ENCODE results near the gene DNAJC27.
"Not testable (repeated sequence)": the region's sequence is repeated elsewhere in the genome, so short reads cannot be mapped to it uniquely, and the experiment has no call there.

Gene DNAJC27

DNA sequence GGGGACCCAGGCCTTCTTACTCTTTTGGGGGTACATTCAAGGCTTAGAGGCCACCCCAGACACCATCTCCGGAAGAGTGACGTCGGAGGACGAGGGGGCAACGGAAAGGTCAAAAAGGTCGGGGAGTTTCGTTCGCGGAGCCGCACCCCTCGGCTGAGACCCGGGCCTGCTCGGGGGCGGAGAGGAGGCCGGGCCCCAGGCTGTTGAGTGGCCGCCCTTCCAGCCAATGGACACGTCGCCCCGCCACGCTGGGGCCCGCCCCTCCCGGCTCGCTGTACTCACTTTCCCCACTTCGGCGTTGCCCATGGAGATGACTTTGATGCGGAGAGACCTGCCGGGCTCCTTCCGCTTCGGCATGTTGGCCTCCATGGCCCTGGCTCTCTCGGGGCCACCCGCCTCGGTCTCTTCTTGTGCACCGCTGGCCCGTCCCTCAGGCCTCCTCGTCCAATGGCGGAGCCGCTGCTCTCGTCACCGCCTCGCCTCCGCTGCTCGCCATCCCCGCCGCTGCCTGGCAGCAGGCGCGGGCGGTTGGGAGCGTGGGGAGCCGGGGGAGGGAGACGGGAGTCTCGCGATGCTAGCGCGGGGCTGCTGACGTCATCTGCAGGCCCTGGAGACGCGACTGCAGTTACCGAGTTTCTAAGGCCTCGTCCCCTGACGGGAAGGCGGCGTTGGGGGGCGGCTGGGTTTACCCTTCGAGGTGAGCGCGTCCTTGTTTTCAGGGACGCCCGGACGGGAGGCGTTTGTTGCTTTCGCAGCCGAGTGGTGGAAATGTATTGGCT, at the start of gene DNAJC27:
Gene DNAJC27 (minus strand): TSS at position 420 of the 779 bp plus-strand sequence. CDS start 51 bp downstream, at position 369.
- DNase-seq (ENCODE audit: low read depth), result peak; percentile 97

DNA sequence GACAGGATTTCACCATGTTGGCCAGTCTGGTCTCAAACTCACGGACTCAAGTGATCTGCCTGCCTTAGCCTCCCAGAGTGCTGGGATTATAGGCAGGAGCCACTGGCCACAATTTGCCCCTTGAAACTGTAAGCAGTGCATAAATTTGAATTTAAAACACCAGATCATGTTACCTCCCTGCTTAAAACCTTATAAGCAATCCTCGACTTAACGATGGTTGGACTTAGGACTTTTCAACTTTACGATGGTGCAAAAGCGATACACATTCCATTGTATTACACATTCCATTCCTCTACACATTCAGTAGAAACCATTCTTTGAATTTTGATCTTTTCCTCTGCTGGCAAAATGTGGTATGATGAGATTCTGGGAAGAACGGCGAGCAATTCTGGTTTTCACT, 46.9 kb upstream of the DNAJC27 start:
- DNase-seq (ENCODE audit: low read depth), result no peak

DNA sequence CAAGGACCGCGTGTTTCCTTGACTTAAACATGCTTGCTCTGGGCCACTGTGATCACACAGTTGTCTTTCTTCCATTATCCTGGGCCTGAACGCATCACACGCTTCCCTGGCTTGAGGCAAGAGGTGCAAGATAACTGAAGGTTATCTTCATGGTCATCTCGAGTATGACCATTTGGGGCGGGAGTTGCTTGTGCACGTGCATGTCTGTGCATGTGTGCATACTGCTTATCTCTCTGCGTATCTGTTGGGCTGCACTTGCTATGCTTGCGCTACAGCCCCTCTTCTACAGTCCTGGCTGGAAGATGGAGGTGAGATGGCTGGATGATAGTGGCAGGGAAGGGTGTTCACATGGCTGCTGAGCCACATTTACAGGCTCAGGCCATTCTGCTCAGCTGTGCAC, 42.9 kb upstream of the DNAJC27 start:
- no peak for DNase-seq (ENCODE audit: low read depth)

DNA sequence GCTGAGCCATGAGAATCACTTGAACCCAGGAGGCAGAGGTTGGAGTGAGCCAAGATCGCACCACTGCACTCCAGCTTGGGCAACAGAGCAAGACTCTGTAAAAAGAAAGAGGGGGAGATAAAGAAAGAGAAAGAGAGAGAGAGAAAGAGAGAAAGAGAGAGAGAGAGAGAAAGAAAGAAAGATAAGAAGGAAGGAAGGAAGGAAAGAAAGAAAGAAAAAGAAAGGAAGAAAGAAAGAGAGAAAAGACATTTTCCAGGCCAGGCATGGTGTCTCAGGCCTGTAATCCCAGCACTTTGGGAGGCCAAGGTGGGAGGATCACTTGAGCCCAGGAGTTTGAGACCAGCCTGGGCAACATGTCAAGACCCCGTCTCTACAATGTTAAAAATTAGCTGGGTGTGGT, 39.6 kb upstream of the DNAJC27 start:
- DNase-seq (ENCODE audit: low read depth), result not testable (repeated sequence)

DNA sequence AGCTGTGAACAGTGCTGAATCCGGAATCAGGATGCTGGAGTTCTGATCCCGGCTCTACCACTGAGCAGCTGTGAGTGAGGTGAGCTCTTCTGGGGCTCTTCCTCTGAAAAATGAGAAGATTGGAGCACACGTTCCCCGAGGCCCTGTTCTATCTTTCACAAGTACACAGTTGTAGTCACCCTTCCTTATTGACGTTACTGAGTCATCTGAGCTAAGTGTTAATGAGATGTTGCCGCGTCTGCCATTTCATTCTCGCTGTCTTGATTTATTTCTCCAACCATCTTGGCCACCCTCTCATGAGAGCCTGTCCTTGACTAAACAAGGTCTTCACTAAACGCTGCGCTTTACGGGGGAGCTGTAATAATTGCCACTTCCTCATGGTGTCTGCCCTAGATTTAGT, 38.2 kb upstream of the DNAJC27 start:
- no peak for DNase-seq (ENCODE audit: low read depth)

DNA sequence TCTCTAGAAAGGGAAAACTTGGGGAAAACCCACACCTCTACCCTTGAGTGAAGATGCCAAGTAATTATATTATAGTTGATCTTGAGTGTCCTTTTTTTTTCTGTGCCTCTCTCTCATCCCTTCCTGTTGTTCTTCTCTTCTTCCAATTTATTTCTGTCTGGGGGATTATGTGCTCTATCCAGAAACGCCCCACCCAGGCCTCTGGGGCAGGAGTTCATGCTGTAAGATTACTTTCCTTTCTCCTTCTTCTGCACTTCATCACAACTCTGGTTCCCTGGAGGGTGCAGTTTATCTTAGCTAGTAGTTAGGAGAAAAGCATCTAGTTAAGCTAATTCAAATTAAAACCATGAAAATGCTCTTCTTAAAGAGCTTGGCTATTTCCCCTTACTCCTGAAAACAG, 30.3 kb upstream of the DNAJC27 start:
- DNase-seq (ENCODE audit: low read depth), result no peak

DNA sequence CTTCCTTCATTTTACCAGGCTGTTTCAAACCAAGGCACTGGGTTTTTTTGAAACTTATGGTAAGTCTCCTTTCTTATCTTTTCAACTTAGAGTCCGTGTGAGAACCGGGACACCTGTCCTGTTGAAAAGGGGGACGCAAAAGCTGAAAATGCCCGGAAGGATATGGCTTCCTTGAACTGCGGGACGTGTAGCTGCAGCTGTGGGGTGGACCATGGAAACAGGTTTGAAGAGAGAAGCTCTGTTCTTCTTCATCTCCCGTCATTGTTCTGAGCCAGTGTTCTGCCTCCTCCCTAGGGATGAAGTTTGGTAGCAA, 29.5 kb upstream of the DNAJC27 start:
- no peak for DNase-seq (ENCODE audit: low read depth)

DNA sequence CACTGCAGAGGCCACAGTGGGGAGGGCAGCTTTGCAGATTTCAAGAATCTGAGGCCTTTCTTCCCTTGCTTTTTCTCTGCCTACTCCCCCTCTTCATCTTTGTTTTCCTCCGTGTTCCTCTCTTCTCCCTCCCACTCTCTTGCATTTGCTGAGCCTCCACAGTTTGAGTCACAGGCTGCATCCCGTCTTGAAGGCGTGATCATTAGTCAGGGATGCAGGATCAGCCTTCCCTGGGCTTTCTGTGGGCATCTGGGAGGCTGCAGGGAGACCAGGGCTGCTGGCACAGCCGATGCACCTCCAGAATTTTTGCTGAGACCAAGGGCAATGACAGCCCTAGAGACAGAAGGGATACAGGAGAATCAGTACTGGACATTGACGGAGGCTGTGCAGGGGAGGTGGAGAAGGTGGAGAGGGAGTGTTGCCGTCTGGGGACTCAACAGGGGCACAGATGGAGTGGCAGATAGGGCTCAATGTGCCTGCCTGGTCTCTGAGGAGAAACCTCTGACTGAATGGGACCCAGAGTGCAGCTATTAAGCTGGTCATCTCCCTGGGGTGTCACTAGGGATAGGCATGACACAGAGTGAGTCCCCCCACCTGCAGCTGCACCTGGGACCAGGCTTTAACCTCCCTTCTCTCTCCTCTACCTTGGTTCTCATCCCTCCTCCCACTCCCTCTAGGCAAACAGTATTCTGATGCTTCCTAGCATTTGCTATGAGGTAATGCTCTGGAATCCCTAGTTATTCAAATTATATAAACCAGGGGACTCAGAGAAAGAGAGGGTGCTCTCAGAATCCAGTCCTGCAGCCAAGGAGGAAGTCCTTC, 29.0 kb upstream of the DNAJC27 start:
- DNase-seq (ENCODE audit: low read depth), result no peak

DNA sequence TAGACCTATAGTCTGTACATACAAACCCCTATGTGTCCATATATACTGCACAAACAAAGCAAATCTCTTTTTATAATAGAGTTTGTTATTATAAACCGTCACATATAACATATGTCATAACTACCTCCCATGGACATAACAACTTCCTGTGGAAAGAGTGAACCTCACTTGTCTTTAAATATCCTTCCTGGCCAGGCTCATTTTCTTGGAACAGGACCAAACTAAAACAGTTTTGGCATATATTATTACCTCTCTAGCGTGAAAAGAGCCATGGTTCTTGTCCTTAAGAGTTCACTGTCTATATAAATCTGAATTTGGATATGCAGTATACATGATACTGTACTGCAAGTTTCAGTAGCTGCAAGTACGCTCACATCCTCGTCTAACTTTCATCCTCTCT, 28.3 kb upstream of the DNAJC27 start:
- DNase-seq (ENCODE audit: low read depth), result no peak

DNA sequence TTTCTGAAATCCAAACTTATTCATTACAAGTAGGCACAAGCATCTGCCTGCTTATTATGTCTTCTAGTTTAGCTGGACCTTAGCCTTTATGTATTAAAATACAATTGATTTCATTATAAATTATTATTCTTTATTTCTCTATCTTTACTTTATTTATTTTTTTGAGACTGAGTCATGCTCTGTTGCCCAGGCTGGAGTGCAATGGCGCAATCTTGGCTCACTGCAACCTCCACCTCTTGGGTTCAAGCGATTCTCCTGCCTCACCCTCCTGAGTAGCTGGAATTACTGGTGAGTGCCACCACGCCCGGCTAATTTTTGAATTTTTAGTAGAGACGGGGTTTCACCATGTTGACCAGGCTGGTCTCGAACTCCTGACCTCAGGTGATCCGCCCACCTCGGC, 27.3 kb upstream of the DNAJC27 start:
- DNase-seq (ENCODE audit: low read depth), result not testable (repeated sequence)

DNA sequence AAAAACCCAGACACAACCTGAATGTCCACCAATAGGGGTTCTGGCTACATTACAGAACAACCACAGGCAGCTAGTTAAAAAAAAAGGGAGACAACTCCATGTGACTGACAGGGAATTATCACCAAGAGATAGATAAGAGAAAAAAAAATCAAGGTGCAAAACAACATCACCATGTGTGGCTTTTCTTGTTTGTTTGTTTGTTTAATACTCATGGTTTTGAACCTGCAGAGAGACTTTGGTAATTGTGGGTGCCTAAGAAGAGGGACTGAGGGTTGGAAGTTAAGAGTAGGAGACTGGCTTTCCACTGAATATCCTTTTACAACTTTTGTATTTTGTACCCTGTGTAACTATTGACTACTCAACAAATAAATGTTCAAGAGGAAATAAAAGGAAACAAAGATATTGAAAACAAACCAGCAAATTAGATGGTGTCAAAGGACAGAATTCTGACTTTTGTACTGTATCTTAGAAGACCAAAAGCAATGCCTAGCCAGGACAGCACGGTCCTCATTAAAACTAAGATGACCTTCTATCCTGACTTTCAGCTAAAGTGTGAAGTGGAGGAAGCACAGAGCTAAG, 22.5 kb upstream of the DNAJC27 start:
- DNase-seq (ENCODE audit: low read depth), result no peak

DNA sequence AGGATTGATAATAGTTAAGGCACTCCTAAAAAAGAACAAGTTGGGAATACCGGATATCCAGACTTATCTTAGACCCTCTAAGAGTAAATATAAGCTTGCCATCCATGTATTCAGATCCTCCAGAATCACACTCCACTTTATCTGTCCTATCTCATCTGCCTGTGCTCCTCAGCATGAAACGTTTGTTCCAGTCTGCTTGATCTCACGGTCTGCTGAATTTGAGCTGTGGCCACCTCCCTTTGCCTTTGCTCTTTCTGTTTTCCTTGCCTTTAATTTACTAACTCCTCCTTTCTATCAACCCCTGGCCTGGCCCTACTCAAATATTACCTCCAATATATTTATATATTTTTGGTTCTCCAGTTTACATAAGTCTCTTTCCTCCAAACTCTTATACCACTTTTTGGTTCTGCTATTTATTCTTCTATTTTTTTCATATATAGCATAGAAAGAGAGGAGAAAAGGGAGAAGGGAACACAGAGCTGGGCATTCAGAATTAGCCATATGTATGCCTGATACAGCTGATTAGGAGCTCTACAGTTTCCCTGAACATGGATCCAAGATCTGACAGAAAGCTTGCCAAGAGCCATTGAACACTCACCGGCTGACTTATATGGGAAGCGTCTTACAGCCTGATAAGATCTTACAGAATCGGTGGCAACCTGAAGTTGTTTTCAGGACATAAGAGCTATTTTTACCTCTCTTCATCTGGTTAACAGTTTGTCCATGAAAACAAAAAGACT, 21.8 kb upstream of the DNAJC27 start:
- no peak for DNase-seq (ENCODE audit: low read depth)

DNA sequence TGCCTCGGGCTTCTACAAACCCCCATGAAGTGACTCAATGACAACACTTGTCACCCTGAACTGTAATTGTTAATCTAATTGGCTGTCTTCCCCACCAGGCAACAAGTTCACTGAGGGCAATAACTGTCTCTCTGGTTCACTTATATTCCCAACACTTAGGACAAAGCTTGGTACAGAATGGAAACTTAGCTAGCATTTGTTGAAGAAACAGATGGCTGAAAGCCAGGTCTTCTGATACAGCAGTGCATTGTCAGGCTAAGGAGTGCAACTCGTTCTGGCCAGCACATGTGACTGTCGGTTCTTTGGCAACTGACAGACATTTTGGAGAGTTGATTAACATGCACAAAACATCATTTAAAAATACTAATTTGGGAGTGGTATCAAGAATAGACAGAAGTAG, 14.6 kb upstream of the DNAJC27 start:
- no peak for DNase-seq (ENCODE audit: low read depth)

DNA sequence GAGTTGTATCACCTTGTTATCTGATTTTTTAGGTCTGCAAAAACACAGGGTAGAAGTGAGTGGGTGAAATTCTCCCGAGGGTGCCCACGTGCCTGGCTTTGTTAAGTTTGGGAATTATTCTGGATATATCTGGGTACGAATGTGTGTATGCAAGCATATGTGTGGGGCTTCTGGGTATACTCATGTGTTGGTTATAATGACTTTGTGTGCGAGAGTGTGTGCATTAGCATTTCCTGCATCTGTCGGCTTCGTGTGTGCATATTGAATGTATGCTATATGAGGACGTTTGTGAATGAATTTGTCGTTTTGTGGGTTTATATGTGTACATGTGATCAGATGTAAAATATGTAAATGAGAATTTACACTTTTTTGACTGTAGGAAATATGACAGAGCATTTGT, 13.8 kb upstream of the DNAJC27 start:
- no peak for DNase-seq (ENCODE audit: low read depth)

DNA sequence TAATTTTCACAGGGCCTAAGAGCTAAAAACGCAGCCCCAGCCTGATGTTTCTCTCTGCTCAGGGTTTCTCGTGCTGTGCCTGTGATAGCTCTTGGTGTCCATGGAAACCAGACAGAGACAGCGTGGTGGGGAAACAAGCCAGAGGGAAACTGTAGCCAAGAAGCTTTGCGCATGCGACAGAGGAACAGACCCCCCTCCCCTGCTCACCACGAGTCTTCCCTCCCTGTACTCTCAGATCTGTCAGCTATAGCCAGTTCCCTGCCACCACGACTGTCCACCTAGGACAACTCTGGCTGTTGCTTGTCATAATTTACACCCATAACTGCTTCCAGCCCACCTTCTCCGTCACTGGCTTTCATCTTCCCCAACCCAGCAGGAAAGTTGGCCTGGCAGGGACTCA, 13.2 kb upstream of the DNAJC27 start:
- DNase-seq (ENCODE audit: low read depth), result no peak

DNA sequence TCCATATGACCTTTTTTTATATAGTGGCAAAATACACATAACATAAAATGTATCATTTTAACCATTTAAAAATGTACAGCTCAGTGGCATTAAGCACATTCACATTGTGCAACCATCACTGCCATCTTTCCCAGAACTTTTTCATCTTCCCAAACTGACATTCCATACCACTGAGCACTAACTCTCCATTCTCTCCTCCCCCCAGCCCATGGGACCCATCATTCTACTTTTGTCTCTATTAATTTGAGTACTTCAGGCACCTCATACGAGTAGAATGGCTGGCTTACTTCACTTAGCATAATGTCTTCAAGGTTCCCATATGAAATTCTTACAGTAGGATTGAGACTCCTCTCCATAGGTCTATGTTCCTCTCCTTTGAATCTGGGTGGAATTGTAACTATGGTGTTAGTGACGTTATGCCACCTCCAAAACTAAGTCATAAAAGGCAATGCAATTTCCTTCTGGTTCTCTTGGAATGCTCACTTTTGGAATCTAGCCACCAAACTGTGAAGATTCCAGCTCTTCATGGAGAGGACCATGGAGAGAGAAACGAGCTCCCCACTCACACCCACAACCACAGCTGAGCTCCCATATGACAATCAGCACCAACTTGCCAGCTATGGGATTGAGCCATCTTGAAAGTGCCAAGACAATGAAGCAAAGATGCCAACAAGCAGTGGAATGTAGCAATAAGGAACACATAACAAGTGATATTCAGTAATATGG, 9.8 kb upstream of the DNAJC27 start:
- DNase-seq (ENCODE audit: low read depth), result no peak

DNA sequence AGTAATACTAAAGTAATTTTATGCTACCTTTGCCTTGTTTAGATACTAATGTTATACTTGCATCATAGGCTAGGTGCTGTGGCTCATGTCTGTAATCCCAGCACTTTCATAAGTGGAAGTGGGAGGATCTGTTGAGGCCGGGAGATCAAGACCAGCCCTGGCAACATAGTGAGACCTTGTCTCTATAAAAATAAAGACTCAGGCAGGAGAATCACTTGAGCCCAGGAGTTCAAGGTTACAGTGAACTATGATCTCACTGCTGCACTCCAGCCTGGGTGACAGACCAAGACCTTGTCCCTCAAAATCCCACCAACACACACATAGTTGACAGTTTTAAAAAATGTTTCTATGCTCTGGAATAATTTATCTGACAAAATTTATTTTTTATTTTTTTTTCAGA, 6.9 kb upstream of the DNAJC27 start:
- no peak for DNase-seq (ENCODE audit: low read depth)

DNA sequence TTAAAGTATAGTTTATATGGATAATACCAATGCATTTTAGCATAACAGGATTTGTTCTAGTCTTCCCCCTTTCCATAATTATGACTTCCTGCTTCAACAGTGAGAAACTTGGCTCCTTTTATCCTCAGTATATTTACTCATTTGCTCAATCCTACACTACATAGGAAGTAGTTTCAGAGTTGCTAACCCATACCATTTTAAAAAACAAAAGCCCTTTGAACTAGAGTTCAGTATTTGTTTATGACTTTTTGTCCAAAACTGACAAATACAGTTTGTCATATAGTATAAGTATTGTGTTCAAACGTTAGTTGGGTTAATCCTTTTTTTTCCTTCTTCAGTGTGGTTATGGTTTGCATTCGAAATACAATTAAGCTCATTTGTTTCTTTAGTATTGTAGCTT, 5.9 kb upstream of the DNAJC27 start:
- DNase-seq (ENCODE audit: low read depth), result no peak

DNA sequence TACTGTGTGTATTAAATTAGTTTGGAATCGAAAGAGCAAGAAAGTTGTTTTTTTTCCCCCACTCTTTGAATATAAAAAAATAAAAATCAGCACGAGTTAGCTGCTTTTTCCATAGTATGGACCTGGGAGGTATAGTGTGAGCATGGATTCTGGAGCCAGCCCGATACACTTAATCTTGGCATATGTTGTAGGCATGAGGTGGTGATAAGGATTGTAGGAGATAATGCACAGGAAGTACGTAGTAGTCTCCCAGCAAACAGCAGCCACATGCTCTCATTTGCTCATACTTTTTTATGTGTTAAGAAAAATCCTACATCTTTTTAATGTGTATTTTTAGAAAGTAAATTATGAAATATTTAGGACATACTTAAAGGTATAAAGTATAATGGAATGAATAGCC, 2.1 kb upstream of the DNAJC27 start:
- no peak for DNase-seq (ENCODE audit: low read depth)

DNA sequence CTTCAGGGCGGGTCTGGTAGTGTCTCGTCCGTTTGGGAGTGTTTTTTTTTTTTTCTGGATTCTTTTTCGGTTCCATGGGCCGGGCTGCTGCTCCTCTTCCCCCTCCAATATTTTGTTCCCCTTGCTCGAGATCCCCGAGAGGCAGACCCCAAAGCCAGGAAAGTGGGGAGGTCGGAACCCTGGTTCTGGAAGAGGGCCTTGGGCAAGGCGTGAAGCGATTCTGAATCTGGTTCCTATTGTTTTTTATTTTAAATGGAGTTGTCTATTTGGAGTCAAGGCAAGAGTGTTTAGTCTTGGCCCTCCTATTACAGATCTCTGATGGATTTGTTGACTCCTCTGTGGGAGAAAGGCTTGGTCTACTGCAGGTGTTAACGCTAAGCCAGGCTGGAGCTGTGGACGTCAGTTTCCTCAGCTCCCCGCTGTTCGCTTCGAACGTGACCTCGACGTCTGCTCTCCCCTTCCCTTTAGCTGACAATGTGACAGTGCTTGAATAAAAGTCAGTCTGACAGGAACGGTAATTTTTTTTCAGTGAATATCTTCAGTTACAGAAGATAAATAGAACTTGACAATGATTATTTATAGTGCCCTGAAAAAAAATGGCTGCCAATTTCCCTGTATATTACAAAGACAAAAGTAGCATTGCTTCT, 683 bp upstream of the DNAJC27 start:
- DNase-seq (ENCODE audit: low read depth), result peak; percentile 1

DNA sequence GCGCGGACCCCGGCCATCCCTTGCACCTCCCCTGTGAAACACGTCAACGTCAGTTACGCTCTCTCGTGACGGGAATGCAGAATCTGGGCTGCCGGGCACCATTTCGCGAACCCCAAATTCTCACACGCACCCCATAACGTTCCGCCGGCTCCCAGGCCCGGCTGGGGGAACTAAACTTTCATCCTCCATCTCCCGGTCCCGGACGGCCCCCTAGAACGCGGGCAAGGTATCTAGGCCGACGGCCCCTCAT, 544 bp downstream of the DNAJC27 start:
- no peak for DNase-seq (ENCODE audit: low read depth)

Measured in stimulated activated CD8-positive, alpha-beta memory T cell treated with anti-CD3 and anti-CD28 coated beads, Interleukin-12 subunit alpha, Interleukin-12 subunit beta, amount 100 ng/mL, for 4 hours (primary cell).